Measurements from ENCODE around the gene KDM2A. TPM values are rescaled to one million over a fixed set of nuclear protein-coding genes. Genes with fewer than 3 reads are reported as not detected.

KDM2A gene
- total RNA-seq, 1 experiment from 2014 or later: 50.4 TPM

DNA sequence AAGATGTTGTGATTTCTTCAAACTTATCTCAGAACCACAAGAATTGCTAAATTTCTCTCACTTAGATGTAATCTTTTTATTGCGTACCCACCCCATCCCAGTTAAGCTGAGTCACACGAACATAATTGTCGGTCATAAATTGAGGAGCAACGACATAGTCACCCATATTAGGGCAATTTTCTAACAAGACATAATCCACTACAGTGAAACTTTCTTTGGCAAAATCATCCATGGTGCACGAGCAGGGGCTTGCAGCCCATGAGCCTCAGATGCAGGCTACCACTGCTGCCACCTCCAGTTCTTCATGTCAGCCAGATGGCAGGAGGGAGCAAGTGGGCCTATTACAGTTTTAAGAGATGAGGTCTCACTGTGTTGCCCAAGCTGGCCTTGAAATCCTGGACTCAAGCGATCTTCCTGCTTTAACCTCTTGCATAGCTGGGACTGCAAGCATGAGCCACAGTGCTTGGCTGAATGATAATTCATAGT lies 77.0 kb downstream of the KDM2A start:
- no peak overlapping the region for H3K4me3 ChIP-seq (replicated peaks in 1 of 2; ENCODE audit: low read depth in 1 of 2, low read length in 2 of 2)
- TF ChIP-seq CEBPB (IDR thresholded peaks at IDR 0.05; ENCODE audit: low read depth): no peak
- TF ChIP-seq, protein P1, sequence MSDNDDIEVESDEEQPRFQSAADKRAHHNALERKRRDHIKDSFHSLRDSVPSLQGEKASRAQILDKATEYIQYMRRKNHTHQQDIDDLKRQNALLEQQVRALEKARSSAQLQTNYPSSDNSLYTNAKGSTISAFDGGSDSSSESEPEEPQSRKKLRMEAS (IDR thresholded peaks at IDR 0.05): no peak
- no peak for TF ChIP-seq SP1 (IDR thresholded peaks at IDR 0.05; ENCODE audit: low read depth)
- no peak for TF ChIP-seq FOSL1 (IDR thresholded peaks at IDR 0.05; ENCODE audit: low read depth)
- TF ChIP-seq YY1 (IDR thresholded peaks at IDR 0.05; ENCODE audit: extremely low read depth, insufficient replicate concordance, low read depth, low read length): no peak
- TF ChIP-seq, protein P2, sequence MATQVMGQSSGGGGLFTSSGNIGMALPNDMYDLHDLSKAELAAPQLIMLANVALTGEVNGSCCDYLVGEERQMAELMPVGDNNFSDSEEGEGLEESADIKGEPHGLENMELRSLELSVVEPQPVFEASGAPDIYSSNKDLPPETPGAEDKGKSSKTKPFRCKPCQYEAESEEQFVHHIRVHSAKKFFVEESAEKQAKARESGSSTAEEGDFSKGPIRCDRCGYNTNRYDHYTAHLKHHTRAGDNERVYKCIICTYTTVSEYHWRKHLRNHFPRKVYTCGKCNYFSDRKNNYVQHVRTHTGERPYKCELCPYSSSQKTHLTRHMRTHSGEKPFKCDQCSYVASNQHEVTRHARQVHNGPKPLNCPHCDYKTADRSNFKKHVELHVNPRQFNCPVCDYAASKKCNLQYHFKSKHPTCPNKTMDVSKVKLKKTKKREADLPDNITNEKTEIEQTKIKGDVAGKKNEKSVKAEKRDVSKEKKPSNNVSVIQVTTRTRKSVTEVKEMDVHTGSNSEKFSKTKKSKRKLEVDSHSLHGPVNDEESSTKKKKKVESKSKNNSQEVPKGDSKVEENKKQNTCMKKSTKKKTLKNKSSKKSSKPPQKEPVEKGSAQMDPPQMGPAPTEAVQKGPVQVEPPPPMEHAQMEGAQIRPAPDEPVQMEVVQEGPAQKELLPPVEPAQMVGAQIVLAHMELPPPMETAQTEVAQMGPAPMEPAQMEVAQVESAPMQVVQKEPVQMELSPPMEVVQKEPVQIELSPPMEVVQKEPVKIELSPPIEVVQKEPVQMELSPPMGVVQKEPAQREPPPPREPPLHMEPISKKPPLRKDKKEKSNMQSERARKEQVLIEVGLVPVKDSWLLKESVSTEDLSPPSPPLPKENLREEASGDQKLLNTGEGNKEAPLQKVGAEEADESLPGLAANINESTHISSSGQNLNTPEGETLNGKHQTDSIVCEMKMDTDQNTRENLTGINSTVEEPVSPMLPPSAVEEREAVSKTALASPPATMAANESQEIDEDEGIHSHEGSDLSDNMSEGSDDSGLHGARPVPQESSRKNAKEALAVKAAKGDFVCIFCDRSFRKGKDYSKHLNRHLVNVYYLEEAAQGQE (IDR thresholded peaks at IDR 0.05; ENCODE audit: low read depth): no peak
- no peak for TF ChIP-seq EGR1 (IDR thresholded peaks at IDR 0.05; ENCODE audit: low read depth)
- no peak for TF ChIP-seq POLR2AphosphoS5 (IDR thresholded peaks at IDR 0.05; ENCODE audit: low read depth, low read length)
- TF ChIP-seq, protein P3, sequence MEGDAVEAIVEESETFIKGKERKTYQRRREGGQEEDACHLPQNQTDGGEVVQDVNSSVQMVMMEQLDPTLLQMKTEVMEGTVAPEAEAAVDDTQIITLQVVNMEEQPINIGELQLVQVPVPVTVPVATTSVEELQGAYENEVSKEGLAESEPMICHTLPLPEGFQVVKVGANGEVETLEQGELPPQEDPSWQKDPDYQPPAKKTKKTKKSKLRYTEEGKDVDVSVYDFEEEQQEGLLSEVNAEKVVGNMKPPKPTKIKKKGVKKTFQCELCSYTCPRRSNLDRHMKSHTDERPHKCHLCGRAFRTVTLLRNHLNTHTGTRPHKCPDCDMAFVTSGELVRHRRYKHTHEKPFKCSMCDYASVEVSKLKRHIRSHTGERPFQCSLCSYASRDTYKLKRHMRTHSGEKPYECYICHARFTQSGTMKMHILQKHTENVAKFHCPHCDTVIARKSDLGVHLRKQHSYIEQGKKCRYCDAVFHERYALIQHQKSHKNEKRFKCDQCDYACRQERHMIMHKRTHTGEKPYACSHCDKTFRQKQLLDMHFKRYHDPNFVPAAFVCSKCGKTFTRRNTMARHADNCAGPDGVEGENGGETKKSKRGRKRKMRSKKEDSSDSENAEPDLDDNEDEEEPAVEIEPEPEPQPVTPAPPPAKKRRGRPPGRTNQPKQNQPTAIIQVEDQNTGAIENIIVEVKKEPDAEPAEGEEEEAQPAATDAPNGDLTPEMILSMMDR (IDR thresholded peaks at IDR 0.05 in 2 of 3, conservative IDR thresholded peaks at IDR 0.05 in 1 of 3; ENCODE audit: borderline replicate concordance in 1 of 3, insufficient read depth in 1 of 3, low read depth in 2 of 3, low read length in 2 of 3): no peak
- H3K9me3 ChIP-seq (ENCODE audit: control insufficient read depth in 1 of 2, insufficient read depth in 1 of 2, low read depth in 1 of 2, low read length in 2 of 2): no peaks in the 10 kb centered on the region
- RAD21 ChIA-PET (ENCODE audit: low non-redundant PET in 1 of 2, low total read pairs in 2 of 2, uncharacterized antibody in 2 of 2, unreplicated experiment in 2 of 2): no interaction called here
- no peaks in the 10 kb centered on the region for H3K79me2 ChIP-seq (ENCODE audit: insufficient read depth, low read length)
- BruUV-seq (replicated peaks): no TSS peak
- H3K27me3 ChIP-seq (ENCODE audit: insufficient read depth, low read length): no peaks in the 10 kb centered on the region
- intact Hi-C loops (cut with micrococcal nuclease): no loop called here
- CTCF ChIA-PET: no interaction called here
- ATAC-seq: no peak
- no peak for DNase-seq (ENCODE audit: low read depth, low spot score)
- H2AFZ ChIP-seq (ENCODE audit: low read depth, low read length, poor library complexity, severe bottlenecking): no peak overlapping the region
- H4K20me1 ChIP-seq (ENCODE audit: insufficient read depth): no peaks in the 10 kb centered on the region
- peaks cover 0 to 6% of the 10 kb centered on the region in 2 experiments; a peak in 1 of 4 replicates for H3K4me1 ChIP-seq (ENCODE audit: control insufficient read depth in 1 of 2, insufficient read depth in 2 of 2, low read length in 2 of 2)
- peaks cover 0 to 3% of the 10 kb centered on the region in 2 experiments; a peak in 1 of 4 replicates for H3K36me3 ChIP-seq (ENCODE audit: control insufficient read depth in 1 of 2, insufficient read depth in 2 of 2, low read length in 2 of 2)
- H3K9ac ChIP-seq (ENCODE audit: low read length): no peak overlapping the region
- H3K27ac ChIP-seq (ENCODE audit: low read depth, low read length): no peak overlapping the region
- H3K4me2 ChIP-seq (ENCODE audit: low read length): no peak overlapping the region
- no peaks in the 10 kb centered on the region for H3K9me2 ChIP-seq (ENCODE audit: insufficient read depth)
- POLR2A ChIA-PET: no interaction called here

Measured in HCT116 (cell line).